Uterus (tissue), 2 donors: ENCODE results near the gene TMEM130.

Source experiments
- CTCF ChIP-seq, 4 experiments: fragments of 200-600 bp in 2 of 4; fragments of 450-650 bp in 2 of 4; sonication (generic) in 2 of 4; IDR thresholded peaks; one replicate each; pipeline ENCODE4 v1.5.1; 2016 to 2019; ENCODE audit warnings: antibody characterized with exemption in 4 of 4, mild to moderate bottlenecking in 2 of 4, moderate library complexity in 1 of 4
- POLR2A ChIP-seq, 2 donors: fragments of 450-650 bp; IDR thresholded peaks; one replicate each; pipeline ENCODE4 v1.6.1; 2016; ENCODE audit warnings: antibody characterized with exemption in 2 of 2, mild to moderate bottlenecking in 1 of 2, moderate library complexity in 1 of 2

- TF ChIP-seq CTCF (IDR thresholded peaks at IDR 0.05) = no peak
- no peak for TF ChIP-seq POLR2A (IDR thresholded peaks at IDR 0.05)
Observed at GRCh38 chr7:98880485-98880884, 10.7 kb upstream of the TMEM130 start.
